H1 (cell line): ENCODE measurements around the gene ADGRB3. TPM values are rescaled to one million over a fixed set of nuclear protein-coding genes. Genes with fewer than 3 reads are reported as not detected.

ENCODE experiments used
- CHD2 ChIP-seq: IDR thresholded peaks from 2 replicates; pipeline ENCODE4 v1.6.1; 2012; ENCODE audit warnings: low read length, improper control_type of control experiment
- CREB1 ChIP-seq: IDR thresholded peaks from 2 replicates; pipeline ENCODE4 v1.6.1; 2012; ENCODE audit warnings: inconsistent platforms
- KDM5A ChIP-seq: fragments of 200-600 bp; IDR thresholded peaks from 2 replicates; pipeline ENCODE4 v1.7.1; 2012; ENCODE audit warnings: mild to moderate bottlenecking, low read length, inconsistent platforms, mixed read lengths
- MAFK ChIP-seq: IDR thresholded peaks from 2 replicates; pipeline ENCODE4 v1.6.1; 2012; ENCODE audit warnings: low read depth, mild to moderate bottlenecking, improper control_type of control experiment, low read length
- RFX5 ChIP-seq: IDR thresholded peaks from 2 replicates; pipeline ENCODE4 v1.6.1; 2011; ENCODE audit warnings: low read depth, low read length, improper control_type of control experiment, borderline replicate concordance
- SIN3A ChIP-seq, 2 experiments: IDR thresholded peaks in 1 of 2; conservative IDR thresholded peaks in 1 of 2; 2 replicates each; pipeline ENCODE4 v1.6.1; 2011 to 2012; ENCODE audit warnings: low read length in 2 of 2, improper control_type of control experiment in 1 of 2, low read depth in 1 of 2, mild to moderate bottlenecking in 1 of 2
- SP1 ChIP-seq: IDR thresholded peaks from 2 replicates; pipeline ENCODE4 v1.6.1; 2011; ENCODE audit warnings: low read depth, low read length
- TBP ChIP-seq: IDR thresholded peaks from 2 replicates; pipeline ENCODE4 v1.6.1; 2011; ENCODE audit warnings: low read depth, low read length, improper control_type of control experiment
- polyA plus RNA-seq, 7 experiments: library from polyadenylated mRNA; depleted of rRNA in 3 of 7; stranded (reverse) in 5 of 7; unstranded in 2 of 7; fragments of >200 nt in 5 of 7; fragments of 200-250 nt in 2 of 7; gene quantifications; 1 replicate in 5 of 7; 2 replicates in 1 of 7; 4 replicates in 1 of 7; pipeline versions ENCODE4 v1.2.1 to v1.2.3, GENCODE V29; 2011 to 2013; ENCODE audit warnings: missing spikeins in 2 of 7, mixed read lengths in 2 of 7
- total RNA-seq: library from RNA; stranded (reverse); fragmentation: NEBNext Ultra II Directional; extraction: Animal tissue kit (Norgen Biotek cat#: 25700); gene quantifications from 2 replicates; pipeline ENCODE4 v1.2.1, GENCODE V29; 2021
- TF ChIP-seq, protein P1 (sequence below): IDR thresholded peaks from 2 replicates; pipeline ENCODE4 v1.6.1; 2012; ENCODE audit warnings: low read length, inconsistent platforms

ADGRB3 gene
- total and polyA plus RNA-seq, 2 of the 8 experiments (the other 6 are each of a cell fraction or from before 2014, with no cell fraction given): 0.35 to 1.2 TPM

DNA sequence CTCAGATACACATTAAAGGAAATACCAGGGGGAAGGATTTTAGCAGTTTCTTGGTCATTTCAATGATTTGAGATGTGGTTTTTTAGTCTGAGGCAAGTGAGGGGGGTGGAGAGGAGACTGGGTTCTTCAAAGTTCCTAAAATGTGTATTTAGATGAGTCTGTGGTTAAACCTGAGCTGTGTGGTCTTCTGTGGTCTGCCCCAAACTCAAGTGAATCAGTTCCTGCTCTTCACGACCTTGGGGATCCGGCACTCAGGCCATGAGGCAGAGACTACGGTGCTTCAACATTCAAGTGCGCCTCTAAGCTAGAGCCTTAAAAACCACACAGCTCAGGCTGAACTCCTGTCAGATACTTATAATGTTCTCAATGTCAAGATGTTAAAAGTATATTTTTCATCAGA, 755.0 kb downstream of the ADGRB3 start (continued):
- TF ChIP-seq, protein P1, sequence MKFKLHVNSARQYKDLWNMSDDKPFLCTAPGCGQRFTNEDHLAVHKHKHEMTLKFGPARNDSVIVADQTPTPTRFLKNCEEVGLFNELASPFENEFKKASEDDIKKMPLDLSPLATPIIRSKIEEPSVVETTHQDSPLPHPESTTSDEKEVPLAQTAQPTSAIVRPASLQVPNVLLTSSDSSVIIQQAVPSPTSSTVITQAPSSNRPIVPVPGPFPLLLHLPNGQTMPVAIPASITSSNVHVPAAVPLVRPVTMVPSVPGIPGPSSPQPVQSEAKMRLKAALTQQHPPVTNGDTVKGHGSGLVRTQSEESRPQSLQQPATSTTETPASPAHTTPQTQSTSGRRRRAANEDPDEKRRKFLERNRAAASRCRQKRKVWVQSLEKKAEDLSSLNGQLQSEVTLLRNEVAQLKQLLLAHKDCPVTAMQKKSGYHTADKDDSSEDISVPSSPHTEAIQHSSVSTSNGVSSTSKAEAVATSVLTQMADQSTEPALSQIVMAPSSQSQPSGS: no peak
- no peak for TF ChIP-seq SIN3A (conservative IDR thresholded peaks at IDR 0.05 in 1 of 2, IDR thresholded peaks at IDR 0.05 in 1 of 2; ENCODE audit: low read depth in 1 of 2, low read length in 2 of 2)
- TF ChIP-seq SP1: no peak
- TF ChIP-seq MAFK: no peak
- TF ChIP-seq CHD2: no peak
- TF ChIP-seq RFX5: no peak
- TF ChIP-seq TBP: no peak
- no peak for TF ChIP-seq CREB1
- no peak for TF ChIP-seq KDM5A
